Keratinocyte (primary cell): ENCODE measurements around the gene NUP107. TPM values are rescaled to one million over a fixed set of nuclear protein-coding genes. Genes with fewer than 3 reads are reported as not detected.

Experiments
- DNase-seq: peaks from one replicate; pipeline ENCODE4 v3.0.0-alpha.2; 2011; ENCODE audit warnings: low read depth, missing footprints, low spot score
- FAIRE-seq: peaks from 2 replicates; lab custom pipeline; 2011; peaks lifted over from hg19 to GRCh38; lab: Jason Lieb, UNC
- H2AFZ ChIP-seq: 2 replicates; pipeline ENCODE4 v1.6.0; 2012; ENCODE audit warnings: low read length, control low read depth, inconsistent platforms; ENCODE audit not compliant: control insufficient read depth
- H3K27ac ChIP-seq: 2 replicates; pipeline ENCODE4 v1.5.1; 2011; ENCODE audit warnings: low read length; ENCODE audit not compliant: control insufficient read depth, insufficient read depth
- H3K27me3 ChIP-seq: 3 replicates; pipeline ENCODE4 v1.6.0; 2011; ENCODE audit warnings: low read length; ENCODE audit not compliant: control insufficient read depth, insufficient read depth; ENCODE audit errors: extremely low read depth
- H3K36me3 ChIP-seq, 2 experiments: 2 replicates in 1 of 2; 3 replicates in 1 of 2; pipeline ENCODE4 v1.5.1; 2011; ENCODE audit warnings: low read length in 2 of 2, mild to moderate bottlenecking in 1 of 2; ENCODE audit not compliant: control insufficient read depth in 2 of 2, insufficient read depth in 2 of 2; ENCODE audit errors: extremely low read depth in 1 of 2
- H3K4me1 ChIP-seq: 3 replicates; pipeline ENCODE4 v1.5.1; 2011; ENCODE audit warnings: low read length; ENCODE audit not compliant: control insufficient read depth, insufficient read depth; ENCODE audit errors: extremely low read depth
- H3K4me2 ChIP-seq: 3 replicates; pipeline ENCODE4 v1.6.0; 2011; ENCODE audit warnings: low read depth, low read length; ENCODE audit not compliant: control insufficient read depth, insufficient read depth; ENCODE audit errors: extremely low read depth
- H3K4me3 ChIP-seq, 3 experiments: fragments of 200-600 bp in 1 of 3; sonication (generic) in 1 of 3; 2 replicates in 2 of 3; 3 replicates in 1 of 3; pipeline ENCODE4 v1.5.1; 2011 to 2016; ENCODE audit warnings: low read length in 3 of 3, mild to moderate bottlenecking in 3 of 3, control low read depth in 2 of 3, inconsistent platforms in 1 of 3, low read depth in 1 of 3, mixed read lengths in 1 of 3, mixed run types in 1 of 3, moderate library complexity in 1 of 3; ENCODE audit not compliant: control insufficient read depth in 2 of 3, insufficient read depth in 2 of 3; ENCODE audit errors: extremely low read depth in 1 of 3
- H3K79me2 ChIP-seq: 2 replicates; pipeline ENCODE4 v1.6.0; 2012; ENCODE audit warnings: low read length; ENCODE audit not compliant: control insufficient read depth, insufficient read depth
- H3K9ac ChIP-seq: 3 replicates; pipeline ENCODE4 v1.6.0; 2011; ENCODE audit warnings: low read length; ENCODE audit not compliant: control insufficient read depth, insufficient read depth; ENCODE audit errors: extremely low read depth
- H3K9me1 ChIP-seq: 3 replicates; pipeline ENCODE4 v1.6.0; 2011; ENCODE audit warnings: low read length; ENCODE audit not compliant: control insufficient read depth, insufficient read depth; ENCODE audit errors: extremely low read depth
- H3K9me3 ChIP-seq: 2 replicates; pipeline ENCODE4 v1.5.1; 2012; ENCODE audit warnings: low read depth, low read length; ENCODE audit not compliant: control insufficient read depth
- H4K20me1 ChIP-seq: 3 replicates; pipeline ENCODE4 v1.6.0; 2011; ENCODE audit warnings: low read length; ENCODE audit not compliant: control insufficient read depth, insufficient read depth; ENCODE audit errors: extremely low read depth
- CTCF ChIP-seq, 3 experiments: IDR thresholded peaks in 1 of 3; conservative IDR thresholded peaks in 1 of 3; optimal IDR thresholded peaks in 1 of 3; 2 replicates in 2 of 3; 3 replicates in 1 of 3; pipeline versions ENCODE3 to v1.5.1; 2011; ENCODE audit warnings: low read length in 3 of 3, mild to moderate bottlenecking in 3 of 3, moderate library complexity in 2 of 3, control low read depth in 1 of 3, inconsistent platforms in 1 of 3; ENCODE audit not compliant: insufficient read depth in 2 of 3; ENCODE audit errors: extremely low read depth in 1 of 3
- EZH2 ChIP-seq: IDR thresholded peaks from one replicate; pipeline ENCODE4 v1.6.1; 2012; ENCODE audit warnings: inconsistent platforms, mild to moderate bottlenecking, low read length, moderate library complexity
- dilution Hi-C: fragments of 300-500 bp; cut with MboI; formaldehyde crosslinking; loops from one replicate; pipeline ENCODE4 v1.7.0; 2020; ENCODE audit warnings: low sequenced_read_pairs; ENCODE audit not compliant: extremely low pct_ligation_motif_present
- polyA plus RNA-seq, 5 experiments: library from polyadenylated mRNA; depleted of rRNA in 3 of 5; stranded (reverse) in 3 of 5; stranded (forward) in 1 of 5; unstranded in 1 of 5; fragments of >200 nt; gene quantifications; 1 replicate in 1 of 5; 2 replicates in 3 of 5; 3 replicates in 1 of 5; pipeline versions ENCODE4 v1.2.1 to v1.2.3, GENCODE V29; 2011 to 2012; ENCODE audit warnings: missing spikeins in 2 of 5, low read depth in 1 of 5, low replicate concordance in 1 of 5

Gene NUP107
- polyA plus RNA-seq, 1 donor (not counting 4 experiments of a cell fraction or from before 2014, with no cell fraction given), result 71.7 TPM

GRCh38 chr12:68667291-68667690 is 19.5 kb upstream of the NUP107 start:
- Histone ChIP-seq H3K36me3 (peaks cover 0 to 2% of the 10 kb centered on the region in 2 experiments), H2AFZ (no peak overlapping the region), H3K4me2 (no peak overlapping the region), H3K4me1 (no peaks in the 10 kb centered on the region), H3K4me3 (no peak overlapping the region), H4K20me1 (no peaks in the 10 kb centered on the region), H3K27me3 (no peaks in the 10 kb centered on the region), H3K9me1 (no peaks in the 10 kb centered on the region), H3K9me3 (no peaks in the 10 kb centered on the region), H3K79me2 (no peaks in the 10 kb centered on the region), H3K27ac (no peak overlapping the region), H3K9ac (no peak overlapping the region)
- dilution Hi-C loops, result no loop called here
- TF ChIP-seq CTCF (optimal IDR thresholded peaks at IDR 0.05 in 1 of 3, IDR thresholded peaks at IDR 0.05 in 1 of 3, conservative IDR thresholded peaks at IDR 0.05 in 1 of 3; ENCODE audit: extremely low read depth in 1 of 3, insufficient read depth in 2 of 3, low read length in 3 of 3) (no peak), EZH2 (no peak)
- FAIRE-seq (no peak), DNase-seq (no peak)

GRCh38 chr12:68667896-68668295 is 18.9 kb upstream of the NUP107 start:
- no peak overlapping the region for H3K9ac ChIP-seq
- no peak overlapping the region for H3K4me3 ChIP-seq
- peaks cover 0 to 2% of the 10 kb centered on the region in 2 experiments for H3K36me3 ChIP-seq
- no peak for DNase-seq
- H3K27me3 ChIP-seq, result no peaks in the 10 kb centered on the region
- no peak overlapping the region for H2AFZ ChIP-seq
- no peaks in the 10 kb centered on the region for H3K4me1 ChIP-seq
- no peak overlapping the region for H3K27ac ChIP-seq
- H4K20me1 ChIP-seq, result no peaks in the 10 kb centered on the region
- TF ChIP-seq CTCF (optimal IDR thresholded peaks at IDR 0.05 in 1 of 3, IDR thresholded peaks at IDR 0.05 in 1 of 3, conservative IDR thresholded peaks at IDR 0.05 in 1 of 3; ENCODE audit: extremely low read depth in 1 of 3, insufficient read depth in 2 of 3, low read length in 3 of 3) (no peak), EZH2 (no peak)
- H3K79me2 ChIP-seq, result no peaks in the 10 kb centered on the region
- no peak for FAIRE-seq
- no peaks in the 10 kb centered on the region for H3K9me1 ChIP-seq
- H3K4me2 ChIP-seq, result no peak overlapping the region
- no peaks in the 10 kb centered on the region for H3K9me3 ChIP-seq
- dilution Hi-C loops, result no loop called here
